Ovary (tissue), 9 donors: ENCODE results near the gene ELAVL3. TPM values are rescaled to one million over a fixed set of nuclear protein-coding genes. Genes with fewer than 3 reads are reported as not detected.

ENCODE experiments used
- DNase-seq, 5 donors: peaks; one replicate each; pipeline ENCODE4 v3.0.0-alpha.2; 2019 to 2020
- H3K27ac ChIP-seq, 2 donors: fragments of 200-600 bp; one replicate each; pipeline versions ENCODE4 v1.5.1 to v1.8.0; 2019 to 2022
- H3K27me3 ChIP-seq: fragments of 200-600 bp; one replicate; pipeline ENCODE4 v1.8.0; 2022
- H3K36me3 ChIP-seq: fragments of 200-600 bp; sonication (generic); one replicate; pipeline ENCODE4 v1.5.1; 2019
- H3K4me1 ChIP-seq: one replicate; pipeline ENCODE4 v1.8.1; 2013; ENCODE audit warnings: mild to moderate bottlenecking, moderate library complexity; ENCODE audit not compliant: insufficient read depth
- H3K4me3 ChIP-seq: fragments of 200-600 bp; sonication (generic); one replicate; pipeline ENCODE4 v1.5.1; 2017
- H3K9me3 ChIP-seq, 2 donors: fragments of 200-600 bp in 1 of 2; sonication (generic) in 1 of 2; one replicate each; pipeline versions ENCODE4 v1.5.1 to v1.8.1; 2013 to 2019; ENCODE audit warnings: mild to moderate bottlenecking in 1 of 2, moderate library complexity in 1 of 2
- CTCF ChIP-seq, 3 donors: fragments of 450-650 bp in 2 of 3; fragments of 200-600 bp in 1 of 3; IDR thresholded peaks; one replicate each; pipeline versions ENCODE4 v1.5.1 to v1.8.0; 2016 to 2022; ENCODE audit warnings: antibody characterized with exemption in 3 of 3, mild to moderate bottlenecking in 1 of 3
- EP300 ChIP-seq: sonication (generic); formaldehyde crosslinking; IDR thresholded peaks from one replicate; pipeline ENCODE4 v1.6.1; 2017; ENCODE audit warnings: antibody characterized with exemption
- POLR2A ChIP-seq: fragments of 450-650 bp; IDR thresholded peaks from one replicate; pipeline ENCODE4 v1.6.1; 2017; ENCODE audit warnings: antibody characterized with exemption, mild to moderate bottlenecking, moderate library complexity
- WGBS, 3 donors: extraction: QIAGEN DNeasy Blood & Tissue Kit in 1 of 3; methylation state at CpG; one replicate each; pipeline versions ENCODE4 v1.1.5 to v1.1.7; 2013 to 2017; 5-methylcytosine and 5-hydroxymethylcytosine counted together
- intact Hi-C, 4 donors: fragments of 100-400 bp; cut with DNase I; formaldehyde crosslinking; loops; one replicate each; pipeline versions ENCODE4 v1.11.0 to v1.15.1; 2022 to 2023
- microRNA-seq, 3 donors: library from miRNA; unstranded; fragments of <30 nt; microRNA quantifications; one replicate each; pipeline versions ENCODE4 to v1.2.0, GENCODE V29; 2019 to 2020
- polyA plus RNA-seq, 2 donors: library from polyadenylated mRNA; stranded (reverse); fragments of 200-250 nt in 1 of 2; fragments of 350-450 nt in 1 of 2; fragmentation: Illumina TruSeq in 1 of 2; extraction: RNeasy Lipid Tissue Mini Kit (QIAGEN cat#74804) in 1 of 2; gene quantifications; one replicate each; pipeline ENCODE4 v1.2.3, GENCODE V29; 2013 to 2014
- small RNA-seq: library from RNA; depleted of rRNA; stranded (forward); fragments of <200 nt; gene quantifications from one replicate; pipeline ENCODE3, GENCODE V24; 2016
- total RNA-seq, 7 donors: library from RNA; depleted of rRNA in 2 of 7; stranded (reverse); fragments of >200 nt in 2 of 7; fragmentation: NEBNext Ultra II Directional in 3 of 7; extraction: Animal tissue kit (Norgen Biotek cat#: 25700) in 3 of 7; gene quantifications; one replicate each; pipeline versions ENCODE4 v1.1.0 to v1.2.4, GENCODE V29; 2016 to 2023
- donor health status: DM: no; HTN: no; CAD: no; lungs with moderate emphysema.
- donor health status: DM: no; HTN: no; CAD: no.
- donor health status: Bipolar disorder and iron deficiency.
- donor health status: DM: yes; HTN: yes; CAD: no.
- donor health status: DM: no; HTN: no; CAD: no.
- donor health status: DM: yes; HTN: yes; CAD: no.

The ELAVL3 gene
- total and polyA plus RNA-seq, 9 donors = not detected

- 57 to 65% (median 64%) methylated on average over 9 of the region's 9 CpGs for WGBS, 3 donors
- no peak overlapping the region for H3K4me3 ChIP-seq
- intact Hi-C loops = no loop called here
- H3K4me1 ChIP-seq = peaks cover 6% of the 10 kb centered on the region
- no peaks in the 10 kb centered on the region for H3K9me3 ChIP-seq
- H3K27ac ChIP-seq = no peak overlapping the region
- no peak for TF ChIP-seq POLR2A
- TF ChIP-seq CTCF (IDR thresholded peaks at IDR 0.05) = no peak
- no peak for TF ChIP-seq EP300
- H3K36me3 ChIP-seq = no peaks in the 10 kb centered on the region
- no peak for DNase-seq
- no peaks in the 10 kb centered on the region for H3K27me3 ChIP-seq
These were observed 78.9 kb downstream of the ELAVL3 start for GRCh38 chr19:11401808-11402543.

Small RNA genes lying within 50 kb of the gene (microRNA-seq; reads per million reads assigned to microRNA genes)
- 0 reads per million in 3 donors for gene MIR7974

Small RNA genes lying within 50 kb of the gene (small RNA-seq; reads per million reads assigned to genes)
- gene MIR7974 (not detected), gene RF00019 (not detected), gene RN7SL833P (not detected)

Other genes starting within 250 kb of the ELAVL3 start
- gene ANGPTL8, start 241.4 kb downstream of the ELAVL3 start, total RNA-seq = under 1 TPM in 3 of 7 donors, not detected in 4; 0.50 to 0.93 (median 0.51) TPM
- gene ANGPTL8, start 241.4 kb downstream of the ELAVL3 start, polyA plus RNA-seq = under 1 TPM in 1 of 2 donors, not detected in 1; 0.86 TPM
- 10 to 100 TPM; 17.2 to 60.0 (median 38.0) TPM for gene DOCK6, start 218.5 kb downstream of the ELAVL3 start, total RNA-seq
- 10 to 100 TPM; 12.8 to 18.0 TPM for gene DOCK6, start 218.5 kb downstream of the ELAVL3 start, polyA plus RNA-seq
- not detected for gene TSPAN16, start 184.9 kb downstream of the ELAVL3 start, total RNA-seq
- gene TSPAN16, start 184.9 kb downstream of the ELAVL3 start, polyA plus RNA-seq = not detected
- gene RAB3D, start 141.4 kb downstream of the ELAVL3 start, total RNA-seq = 10 to 100 TPM in 5 of 7 donors, 1 to 10 TPM in 2; 6.8 to 27.2 (median 17.3) TPM
- gene RAB3D, start 141.4 kb downstream of the ELAVL3 start, polyA plus RNA-seq = 1 to 10 TPM; 4.7 to 9.1 TPM
- 100 to 1,000 TPM in 2 of 7 donors, 10 to 100 TPM in 5; 64.0 to 296 (median 80.5) TPM for gene TMEM205, start 134.8 kb downstream of the ELAVL3 start, total RNA-seq
- gene TMEM205, start 134.8 kb downstream of the ELAVL3 start, polyA plus RNA-seq = 10 to 100 TPM; 71.4 to 99.5 TPM
- 10 to 100 TPM; 21.0 to 38.6 (median 30.2) TPM for gene CCDC159, start 134.5 kb downstream of the ELAVL3 start, total RNA-seq
- gene CCDC159, start 134.5 kb downstream of the ELAVL3 start, polyA plus RNA-seq = 10 to 100 TPM; 31.9 to 41.9 TPM
- 10 to 100 TPM; 12.3 to 42.5 (median 31.5) TPM for gene PLPPR2, start 125.6 kb downstream of the ELAVL3 start, total RNA-seq
- 10 to 100 TPM; 11.6 to 23.2 TPM for gene PLPPR2, start 125.6 kb downstream of the ELAVL3 start, polyA plus RNA-seq
- 1 to 10 TPM in 6 of 7 donors, under 1 TPM in 1; 0.60 to 3.3 (median 2.5) TPM for gene SWSAP1, start 106.4 kb downstream of the ELAVL3 start, total RNA-seq
- 1 to 10 TPM; 1.4 to 2.4 TPM for gene SWSAP1, start 106.4 kb downstream of the ELAVL3 start, polyA plus RNA-seq
- 10 to 100 TPM in 1 of 7 donors, 1 to 10 TPM in 6; 2.5 to 19.9 (median 4.8) TPM for gene EPOR, start 96.7 kb downstream of the ELAVL3 start, total RNA-seq
- 1 to 10 TPM; 3.7 to 5.0 TPM for gene EPOR, start 96.7 kb downstream of the ELAVL3 start, polyA plus RNA-seq
- 10 to 100 TPM in 1 of 7 donors, 1 to 10 TPM in 6; 2.2 to 28.0 (median 5.6) TPM for gene RGL3, start 61.7 kb downstream of the ELAVL3 start, total RNA-seq
- gene RGL3, start 61.7 kb downstream of the ELAVL3 start, polyA plus RNA-seq = 10 to 100 TPM in 1 of 2 donors, 1 to 10 TPM in 1; 2.5 to 10.5 TPM
- gene ODAD3, start 45.9 kb downstream of the ELAVL3 start, total RNA-seq = 1 to 10 TPM in 2 of 7 donors, under 1 TPM in 5; 0.18 to 5.4 (median 0.56) TPM
- 1 to 10 TPM in 1 of 2 donors, under 1 TPM in 1; 0.42 to 1.1 TPM for gene ODAD3, start 45.9 kb downstream of the ELAVL3 start, polyA plus RNA-seq
- 100 to 1,000 TPM in 6 of 7 donors, 10 to 100 TPM in 1; 76.5 to 338 (median 291) TPM for gene PRKCSH, start 45.4 kb downstream of the ELAVL3 start, total RNA-seq
- 100 to 1,000 TPM; 224 to 239 TPM for gene PRKCSH, start 45.4 kb downstream of the ELAVL3 start, polyA plus RNA-seq
- 10 to 100 TPM in 6 of 7 donors, 1 to 10 TPM in 1; 7.7 to 16.8 (median 11.4) TPM for gene ZNF653, start 24.8 kb upstream of the ELAVL3 start, total RNA-seq
- 1 to 10 TPM; 2.9 to 9.5 TPM for gene ZNF653, start 24.8 kb upstream of the ELAVL3 start, polyA plus RNA-seq
- 10 to 100 TPM; 57.0 to 84.8 (median 58.2) TPM for gene ECSIT, start 48.1 kb upstream of the ELAVL3 start, total RNA-seq
- gene ECSIT, start 48.1 kb upstream of the ELAVL3 start, polyA plus RNA-seq = 10 to 100 TPM; 16.3 to 73.1 TPM
- 100 to 1,000 TPM in 1 of 7 donors, 10 to 100 TPM in 6; 13.9 to 485 (median 59.2) TPM for gene CNN1, start 57.8 kb upstream of the ELAVL3 start, total RNA-seq
- gene CNN1, start 57.8 kb upstream of the ELAVL3 start, polyA plus RNA-seq = 100 to 1,000 TPM in 1 of 2 donors, 10 to 100 TPM in 1; 76.5 to 725 TPM
- gene ELOF1, start 78.2 kb upstream of the ELAVL3 start, total RNA-seq = 10 to 100 TPM; 30.4 to 57.4 (median 49.5) TPM
- 10 to 100 TPM; 39.4 to 49.1 TPM for gene ELOF1, start 78.2 kb upstream of the ELAVL3 start, polyA plus RNA-seq
- 10 to 100 TPM in 6 of 7 donors, 1 to 10 TPM in 1; 7.9 to 54.4 (median 17.1) TPM for gene ACP5, start 96.6 kb upstream of the ELAVL3 start, total RNA-seq
- 10 to 100 TPM; 30.5 to 66.9 TPM for gene ACP5, start 96.6 kb upstream of the ELAVL3 start, polyA plus RNA-seq
- gene ZNF627, start 116.4 kb upstream of the ELAVL3 start, total RNA-seq = 10 to 100 TPM; 16.3 to 31.5 (median 17.9) TPM
- gene ZNF627, start 116.4 kb upstream of the ELAVL3 start, polyA plus RNA-seq = 10 to 100 TPM; 14.4 to 16.1 TPM